LNCAP (cell line): ENCODE measurements around the gene CFI.

Source experiments
- CTCF ChIP-seq: fragments of 450-650 bp; IDR thresholded peaks from 2 replicates; pipeline ENCODE4 v1.5.1; 2017; ENCODE audit warnings: mild to moderate bottlenecking

The CFI gene

GRCh38 chr4:109827672-109828071, 25.9 kb upstream of the CFI start, which contains the start of gene RRH:
Gene RRH, plus strand, starts transcription at chr4:109827972. Its CDS starts 56 bp downstream, at chr4:109828028.
- no peak for TF ChIP-seq CTCF

- peak; percentile 58 for TF ChIP-seq CTCF
Observed at GRCh38 chr4:109826719-109827118, 24.9 kb upstream of the CFI start.

- no peak for TF ChIP-seq CTCF
Observed at GRCh38 chr4:109821185-109821584, 19.4 kb upstream of the CFI start.

- no peak for TF ChIP-seq CTCF
Observed at GRCh38 chr4:109820563-109820962, 18.8 kb upstream of the CFI start.

- no peak for TF ChIP-seq CTCF
Observed at GRCh38 chr4:109818268-109818667, 16.5 kb upstream of the CFI start.

- TF ChIP-seq CTCF, result no peak
Observed at GRCh38 chr4:109816894-109817293, 15.1 kb upstream of the CFI start.

- no peak for TF ChIP-seq CTCF
Observed at GRCh38 chr4:109816082-109816442, 14.3 kb upstream of the CFI start.
